KBM-7 (cell line): ENCODE data around the gene TRIM17.
"Not testable (repeated sequence)": the region's sequence is repeated elsewhere in the genome, so short reads cannot be mapped to it uniquely, and the experiment has no call there.

Experiments
- DNase-seq: peaks from one replicate; pipeline ENCODE4 v3.0.0-alpha.2; 2015
- in situ Hi-C: fragments of 300-500 bp; cut with MboI; formaldehyde crosslinking; loops from 2 replicates; pipeline ENCODE4 v1.14.3; 2020; ENCODE audit warnings: low sequenced_read_pairs, low pct_unique_long_range_greater_than_20kb, mixed read lengths

Gene TRIM17

DNA sequence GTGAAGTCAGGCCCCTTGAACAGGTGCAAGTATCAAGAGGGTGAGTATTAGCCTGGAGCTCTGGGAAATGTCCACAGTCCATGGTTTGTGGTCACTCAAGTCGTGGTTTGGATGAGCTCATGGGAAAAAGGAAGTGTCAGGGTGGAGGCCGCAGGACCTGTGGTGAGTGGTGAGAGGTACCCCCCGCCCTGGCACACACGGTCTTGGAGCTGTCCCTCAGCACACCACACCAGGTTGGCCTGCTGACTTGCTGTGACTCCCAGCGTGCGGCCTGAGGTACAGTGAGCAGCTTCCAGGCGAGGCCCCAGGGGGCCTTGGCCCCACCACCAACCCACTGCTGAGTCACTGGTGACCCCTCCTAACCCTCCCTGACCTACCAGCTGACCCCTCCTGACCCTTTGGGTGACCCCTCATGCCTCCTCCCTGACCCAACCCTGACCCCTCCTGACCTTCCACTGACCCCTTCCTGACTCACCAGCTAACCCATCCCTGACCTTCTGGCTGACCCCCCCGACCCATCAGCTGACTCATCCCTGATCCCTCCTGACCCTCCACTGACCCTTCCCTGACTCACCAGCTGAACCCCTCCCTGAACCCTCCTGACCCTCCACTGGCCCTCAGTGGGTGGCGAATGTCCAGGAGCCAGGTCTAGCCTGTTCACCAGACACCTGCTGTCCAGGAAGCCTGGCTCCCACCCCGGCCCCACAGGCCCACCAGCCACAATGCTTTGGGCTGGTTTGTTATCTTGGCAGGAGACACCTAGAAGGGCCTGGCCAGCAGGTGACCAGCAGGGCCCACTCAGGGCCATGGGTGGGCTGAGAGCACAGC, 35.7 kb upstream of the TRIM17 start:
- DNase-seq, result no peak
- in situ Hi-C loops, result no loop called here

DNA sequence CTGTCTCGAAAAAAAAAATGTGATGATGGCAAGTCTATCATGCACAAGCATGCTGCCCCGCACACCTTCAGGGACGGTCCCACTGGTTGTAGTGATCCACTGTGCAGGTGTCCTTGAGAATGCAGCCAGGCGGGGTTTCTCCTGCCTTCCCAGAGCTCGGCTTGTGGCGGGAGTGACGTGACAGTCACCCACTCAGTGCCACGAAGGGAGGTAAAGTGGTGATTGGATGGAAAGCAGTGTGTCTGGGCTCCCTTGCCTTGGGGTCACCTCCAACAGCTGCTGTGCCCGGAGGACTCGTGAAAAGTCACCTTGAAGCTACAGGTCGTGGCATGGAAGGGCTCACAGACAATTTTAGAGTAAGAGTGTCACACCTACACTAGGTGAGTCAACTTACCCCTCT, 33.5 kb upstream of the TRIM17 start:
- in situ Hi-C loops, result no loop called here
- no peak for DNase-seq

DNA sequence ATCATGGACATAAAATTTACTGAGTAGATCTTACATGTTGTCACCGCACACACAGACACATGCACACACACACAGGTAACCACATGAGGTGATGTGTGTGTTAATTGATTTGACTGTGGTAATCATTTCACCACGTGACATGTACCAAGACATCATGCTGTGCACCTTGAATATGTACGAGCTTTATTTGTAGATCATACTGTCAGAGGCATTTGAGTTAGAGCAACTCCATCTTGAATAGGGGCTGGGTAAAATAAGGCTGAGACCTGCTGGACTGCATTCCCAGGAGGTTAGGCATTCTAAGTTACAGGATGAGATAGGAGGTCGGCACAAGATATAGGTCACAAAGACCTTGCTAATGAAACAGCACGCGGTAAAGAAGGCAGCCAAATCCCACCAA, 31.7 kb upstream of the TRIM17 start:
- in situ Hi-C loops, result no loop called here
- DNase-seq, result no peak

DNA sequence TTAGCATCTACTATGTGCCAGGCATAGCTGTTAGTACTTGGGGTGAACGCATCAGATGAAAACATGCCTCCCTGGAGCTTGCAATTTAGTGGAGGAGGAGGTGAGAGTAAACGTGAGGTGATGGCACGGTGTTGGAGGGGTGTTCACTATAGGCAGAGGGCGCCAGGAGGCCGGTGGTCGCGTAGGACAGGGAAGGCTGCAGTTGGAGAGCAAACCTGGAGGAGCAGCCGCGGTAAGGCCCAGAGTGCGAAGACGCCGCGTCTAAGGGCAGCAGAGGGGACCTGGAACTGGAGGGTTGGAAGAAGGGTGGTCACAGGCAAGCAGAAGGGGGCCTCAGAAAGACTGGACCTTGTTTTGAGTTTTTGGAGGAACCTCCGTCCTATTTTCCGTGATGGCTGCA, 30.2 kb upstream of the TRIM17 start:
- in situ Hi-C loops, result no loop called here
- no peak for DNase-seq

- no peak for DNase-seq
- in situ Hi-C loops, result no loop called here
Observed at GRCh38 chr1:228445843-228446650, 29.4 kb upstream of the TRIM17 start.

- in situ Hi-C loops, result no loop called here
- no peak for DNase-seq
Observed at GRCh38 chr1:228445490-228445842, 28.8 kb upstream of the TRIM17 start.

GRCh38 chr1:228443395-228443794, 26.7 kb upstream of the TRIM17 start:
- in situ Hi-C loops, result no loop called here
- no peak for DNase-seq

DNA sequence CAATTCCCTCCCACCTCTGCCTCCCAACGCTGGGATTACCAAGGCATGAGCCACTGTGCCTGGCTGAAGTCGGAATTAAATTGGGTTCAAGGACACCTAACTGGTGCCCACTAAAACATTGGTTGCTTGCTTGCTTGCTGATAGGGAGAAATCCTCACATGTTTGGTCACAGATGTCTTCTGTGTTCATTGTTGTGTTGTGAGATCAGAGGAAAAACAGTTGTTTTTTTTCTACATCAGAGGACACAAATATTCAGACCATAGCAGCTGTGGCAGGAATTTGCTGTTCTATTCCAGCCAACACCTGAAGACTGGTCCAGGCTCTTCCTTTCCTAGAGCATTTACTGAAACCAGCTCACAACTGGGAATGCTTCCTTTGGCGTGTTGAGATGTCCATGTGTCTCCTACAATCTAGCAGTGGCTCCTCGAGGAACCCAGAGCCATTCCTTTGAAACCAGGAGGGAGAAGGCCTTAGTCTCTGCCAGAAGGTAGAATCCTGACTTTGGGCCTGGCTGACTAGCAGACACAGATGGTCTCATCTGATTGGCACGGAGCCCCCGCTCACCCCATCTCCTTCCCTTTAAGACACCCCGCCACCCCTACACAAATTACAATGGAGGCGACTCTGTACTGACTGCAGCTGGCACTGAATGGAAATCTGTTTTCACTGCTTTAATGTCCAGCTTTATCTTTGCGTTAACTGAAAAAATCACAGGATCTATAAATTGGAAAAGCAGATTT, 24.3 kb upstream of the TRIM17 start:
- no peak for DNase-seq
- in situ Hi-C loops, result no loop called here

DNA sequence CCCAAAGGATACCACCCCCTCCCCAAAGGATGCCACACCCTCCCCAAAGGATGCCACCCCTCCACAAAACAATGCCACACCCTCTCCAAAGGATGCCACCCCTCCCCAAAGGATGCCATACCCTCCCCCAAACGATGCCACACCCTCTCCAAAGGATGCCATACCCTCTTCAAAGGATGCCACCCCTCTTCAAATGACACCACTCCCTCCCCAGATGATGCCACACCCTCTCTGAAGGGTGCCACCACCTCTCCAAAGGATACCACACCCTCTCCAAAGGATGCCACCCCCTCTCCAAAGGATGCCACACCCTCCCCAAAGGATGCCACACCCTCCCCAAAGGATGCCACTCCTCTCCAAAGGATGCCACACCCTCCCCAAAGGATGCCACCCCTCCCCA, 21.6 kb upstream of the TRIM17 start:
- no peak for DNase-seq
- in situ Hi-C loops, result no loop called here

DNA sequence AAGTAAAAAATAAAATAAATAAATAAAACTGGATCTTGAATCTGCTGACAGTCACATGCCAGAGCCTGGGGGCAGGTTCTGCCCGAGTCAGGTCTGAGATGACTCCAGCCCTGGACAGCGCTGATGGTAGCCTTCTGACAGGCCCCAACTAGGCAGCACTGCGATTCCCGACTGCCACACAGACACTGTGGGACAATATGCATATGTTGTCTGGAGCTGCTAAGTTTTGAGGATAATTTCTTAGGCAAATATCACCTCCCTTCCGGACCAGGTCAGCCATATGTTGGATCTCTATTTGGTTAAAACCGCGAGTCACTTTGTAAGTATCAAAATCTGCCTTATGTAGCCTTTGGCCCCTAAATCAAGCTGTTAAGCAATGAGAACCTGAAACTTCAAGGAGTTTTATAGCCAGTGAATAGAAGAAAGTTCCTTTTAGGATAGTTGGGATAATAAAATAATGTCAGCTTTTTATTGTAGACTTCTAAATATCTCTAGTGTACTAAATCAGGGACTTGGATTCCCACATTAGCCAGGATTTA, 20.8 kb upstream of the TRIM17 start:
- DNase-seq, result no peak
- in situ Hi-C loops, result no loop called here

DNA sequence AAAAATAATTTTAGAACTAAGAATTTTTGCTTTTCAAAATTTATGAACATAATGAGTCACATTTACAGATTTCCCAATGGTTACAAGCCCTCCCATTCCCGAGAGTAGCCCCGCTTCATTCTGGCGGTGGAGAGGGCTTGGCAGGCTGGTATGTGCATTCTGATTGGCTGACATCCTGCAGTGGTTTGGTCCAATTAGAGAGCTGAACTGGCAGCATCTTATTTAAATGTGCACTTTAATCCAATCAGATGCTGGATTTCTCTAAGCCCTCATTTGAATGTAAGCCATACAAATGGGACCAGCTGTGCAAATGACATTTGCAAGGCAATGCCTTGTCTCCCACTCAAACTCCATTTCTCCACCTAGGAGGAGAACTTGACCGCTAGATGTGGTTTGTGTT, 18.0 kb upstream of the TRIM17 start:
- no peak for DNase-seq
- in situ Hi-C loops, result no loop called here

- DNase-seq, result not testable (repeated sequence)
Observed at GRCh38 chr1:228433337-228434053, 16.8 kb upstream of the TRIM17 start.

DNA sequence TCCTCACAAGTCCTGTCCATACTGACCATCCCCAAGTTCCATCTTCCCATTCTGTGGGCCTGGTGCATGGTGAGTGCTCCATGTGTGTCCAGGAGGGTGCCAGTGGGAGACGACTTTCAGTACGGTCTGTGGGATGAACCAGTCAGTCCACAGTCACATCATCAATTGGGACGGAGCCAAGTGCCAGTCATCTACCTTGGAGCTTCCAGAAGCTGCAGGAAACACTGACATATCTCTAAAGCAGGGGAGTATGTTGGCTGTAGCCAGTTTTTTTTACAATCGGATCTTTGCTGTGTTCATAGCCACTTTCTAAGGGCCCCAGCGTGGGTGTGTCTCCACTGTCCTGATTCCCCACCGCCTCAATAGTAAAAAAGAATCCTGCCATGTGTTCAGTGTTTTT, 13.6 kb upstream of the TRIM17 start:
- in situ Hi-C loops, result no loop called here
- DNase-seq, result no peak

More at GRCh38 chr1:228433337-228434053, 16.8 kb upstream of the TRIM17 start:
- in situ Hi-C loops, result not testable (repeated sequence)

- DNase-seq, result no peak
- in situ Hi-C loops, result no loop called here
Observed at GRCh38 chr1:228429698-228430097, 13.0 kb upstream of the TRIM17 start.

DNA sequence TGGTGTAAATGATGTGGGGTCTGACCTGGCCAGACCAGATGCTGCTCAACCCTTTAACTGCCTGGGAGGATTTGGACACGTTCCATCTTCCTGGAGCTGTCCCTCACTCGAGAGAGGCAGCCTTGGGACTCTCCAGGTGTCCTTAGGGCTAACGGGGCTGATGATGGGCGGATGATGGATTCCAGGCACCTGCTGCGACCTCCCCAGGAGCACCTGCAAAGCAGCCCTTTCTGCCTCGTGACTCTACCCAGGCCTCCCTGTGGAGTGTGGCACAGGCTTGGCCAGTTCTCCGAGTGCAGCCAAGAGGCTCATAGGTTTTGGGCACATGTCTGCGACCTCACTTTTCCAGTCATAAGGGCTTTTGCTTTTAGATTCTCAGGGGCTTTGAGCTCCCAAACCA, 12.3 kb upstream of the TRIM17 start:
- no peak for DNase-seq
- in situ Hi-C loops, result no loop called here

DNA sequence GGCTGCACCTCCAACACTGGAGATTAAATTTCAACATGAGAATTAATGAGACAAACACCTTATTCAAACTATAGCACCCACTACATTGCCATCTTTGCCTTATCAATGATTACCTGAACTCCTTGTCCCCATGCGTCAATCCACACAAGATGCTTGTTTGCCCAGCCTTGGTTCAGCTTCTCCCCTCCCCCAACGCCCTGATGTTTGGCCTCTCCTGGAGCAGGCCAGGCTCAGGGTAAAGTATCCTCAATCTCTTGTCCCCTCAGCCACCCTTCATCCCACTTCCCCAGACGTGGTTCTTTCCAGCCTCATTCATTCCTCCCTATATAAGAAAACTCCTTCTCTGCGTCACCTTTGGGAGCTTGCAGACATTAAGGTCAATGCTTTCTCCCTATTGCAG, 11.8 kb upstream of the TRIM17 start:
- in situ Hi-C loops, result no loop called here
- DNase-seq, result no peak

- DNase-seq, result no peak
- in situ Hi-C loops, result no loop called here
Observed at GRCh38 chr1:228426518-228427175, 10.0 kb upstream of the TRIM17 start.
